CD4-positive, alpha-beta memory T cell (primary cell): ENCODE results near the gene TRAPPC10. TPM values are rescaled to one million over a fixed set of nuclear protein-coding genes. Genes with fewer than 3 reads are reported as not detected.
"Not testable (repeated sequence)": the region's sequence is repeated elsewhere in the genome, so short reads cannot be mapped to it uniquely, and the experiment has no call there.

Experiments
- CTCF ChIA-PET: fragments of 350-600 bp; sonication (Branson Sonifier 250); formaldehyde crosslinking; loops from one replicate; lab custom pipeline; 2021; ENCODE audit warnings: inconsistent platforms; ENCODE audit not compliant: partially characterized antibody; lab: Charles Lee
- POLR2A ChIA-PET: fragments of 350-600 bp; sonication (Branson Sonifier 250); formaldehyde crosslinking; loops from one replicate; lab custom pipeline; 2021; ENCODE audit not compliant: partially characterized antibody; lab: Charles Lee
- DNase-seq, 5 donors: peaks; one replicate each; pipeline versions ENCODE4 v3.0.0 to v3.0.0-alpha.2; 2020 to 2022; ENCODE audit warnings: mixed read lengths in 1 of 5
- H3K27ac ChIP-seq: one replicate; pipeline ENCODE4 v1.7.0; 2013; ENCODE audit warnings: low read depth, low read length
- H3K27me3 ChIP-seq: 2 replicates; pipeline ENCODE4 v1.7.0; 2013; ENCODE audit warnings: mild to moderate bottlenecking, low read length, moderate library complexity; ENCODE audit not compliant: insufficient read depth
- H3K36me3 ChIP-seq: 2 replicates; pipeline ENCODE4 v1.7.0; 2013; ENCODE audit warnings: mild to moderate bottlenecking, low read length, moderate library complexity; ENCODE audit not compliant: insufficient read depth
- H3K4me1 ChIP-seq: 2 replicates; pipeline ENCODE4 v1.7.0; 2013; ENCODE audit warnings: mild to moderate bottlenecking, low read length, moderate library complexity; ENCODE audit not compliant: insufficient read depth
- H3K4me3 ChIP-seq, 2 donors: one replicate each; pipeline ENCODE4 v1.7.0; 2013; ENCODE audit warnings: low read length in 2 of 2, mild to moderate bottlenecking in 1 of 2
- H3K9me3 ChIP-seq, 2 donors: one replicate each; pipeline ENCODE4 v1.7.0; 2013; ENCODE audit warnings: low read length in 2 of 2, control low read depth in 1 of 2; ENCODE audit not compliant: control insufficient read depth in 1 of 2
- H3K27ac Mint-ChIP-seq, 7 donors: one replicate each; pipeline ENCODE4 v1.8.0; 2020 to 2021; ENCODE audit warnings: mixed read lengths in 7 of 7, mild to moderate bottlenecking in 6 of 7, inconsistent platforms in 3 of 7, moderate library complexity in 3 of 7
- H3K27me3 Mint-ChIP-seq, 2 donors: one replicate each; pipeline ENCODE4 v1.8.0; 2020 to 2021; ENCODE audit warnings: mixed read lengths in 2 of 2
- H3K36me3 Mint-ChIP-seq, 2 donors: one replicate each; pipeline ENCODE4 v1.8.0; 2020 to 2021; ENCODE audit warnings: mixed read lengths in 2 of 2, inconsistent platforms in 1 of 2, mild to moderate bottlenecking in 1 of 2
- H3K4me1 Mint-ChIP-seq, 4 donors: one replicate each; pipeline ENCODE4 v1.8.0; 2020 to 2021; ENCODE audit warnings: mixed read lengths in 4 of 4, mild to moderate bottlenecking in 1 of 4
- H3K4me3 Mint-ChIP-seq, 8 donors: one replicate each; pipeline ENCODE4 v1.8.0; 2020 to 2021; ENCODE audit warnings: mixed read lengths in 8 of 8, mild to moderate bottlenecking in 7 of 8, moderate library complexity in 6 of 8, inconsistent platforms in 3 of 8
- H3K9me3 Mint-ChIP-seq, 8 donors: one replicate each; pipeline ENCODE4 v1.8.0; 2020 to 2021; ENCODE audit warnings: mixed read lengths in 8 of 8, mild to moderate bottlenecking in 5 of 8, inconsistent platforms in 3 of 8, moderate library complexity in 1 of 8
- intact Hi-C: fragments of 100-400 bp; cut with micrococcal nuclease; formaldehyde crosslinking; loops from one replicate; pipeline ENCODE4 v1.15.1; 2023
- polyA plus RNA-seq, 2 donors: library from polyadenylated mRNA; unstranded; fragments of 300-500 nt; fragmentation: Illumina TruSeq; gene quantifications; one replicate each; pipeline ENCODE4 v1.2.3, GENCODE V29; 2021
- total RNA-seq, 2 experiments: library from RNA; stranded (reverse); gene quantifications; one replicate each; pipeline ENCODE4 v1.2.3, GENCODE V29; 2021

Gene TRAPPC10
- total and polyA plus RNA-seq, 4 experiments from 2014 or later: 17.7 to 95.5 (median 67.2) TPM

- H3K4me1 ChIP-seq, H3K4me3 ChIP-seq, H3K4me1 Mint-ChIP-seq, H3K36me3 ChIP-seq, H3K27me3 ChIP-seq, POLR2A ChIA-PET, H3K27me3 Mint-ChIP-seq, H3K9me3 Mint-ChIP-seq, H3K27ac ChIP-seq, H3K9me3 ChIP-seq, H3K4me3 Mint-ChIP-seq, H3K36me3 Mint-ChIP-seq, DNase-seq, intact Hi-C loops, CTCF ChIA-PET, H3K27ac Mint-ChIP-seq: not testable (repeated sequence)
These were observed 110.0 kb downstream of the TRAPPC10 start for GRCh38 chr21:44122131-44122530.

DNA sequence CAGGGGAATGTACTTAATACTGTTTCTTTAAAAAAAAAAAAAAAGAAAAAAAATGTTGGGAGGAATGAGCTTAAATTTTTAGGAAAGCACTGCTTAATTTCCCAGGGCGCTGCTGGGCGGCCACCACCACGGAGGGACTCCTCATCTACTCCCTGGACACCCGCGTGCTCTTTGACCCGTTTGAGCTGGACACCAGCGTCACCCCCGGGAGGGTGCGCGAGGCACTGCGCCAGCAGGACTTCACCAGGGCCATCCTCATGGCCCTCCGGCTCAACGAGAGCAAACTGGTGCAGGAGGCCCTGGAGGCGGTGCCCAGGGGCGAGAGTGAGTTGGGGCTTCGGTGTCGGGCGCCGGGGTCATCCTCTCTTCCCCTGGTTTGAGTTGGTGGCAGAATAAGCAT lies 115.7 kb downstream of the TRAPPC10 start:
- H3K27ac ChIP-seq, H3K9me3 Mint-ChIP-seq, H3K27ac Mint-ChIP-seq, DNase-seq, H3K36me3 ChIP-seq, H3K27me3 ChIP-seq, H3K4me3 Mint-ChIP-seq, CTCF ChIA-PET, intact Hi-C loops, H3K4me1 ChIP-seq, H3K36me3 Mint-ChIP-seq, H3K9me3 ChIP-seq, H3K4me3 ChIP-seq, H3K27me3 Mint-ChIP-seq, H3K4me1 Mint-ChIP-seq, POLR2A ChIA-PET: not testable (repeated sequence)

DNA sequence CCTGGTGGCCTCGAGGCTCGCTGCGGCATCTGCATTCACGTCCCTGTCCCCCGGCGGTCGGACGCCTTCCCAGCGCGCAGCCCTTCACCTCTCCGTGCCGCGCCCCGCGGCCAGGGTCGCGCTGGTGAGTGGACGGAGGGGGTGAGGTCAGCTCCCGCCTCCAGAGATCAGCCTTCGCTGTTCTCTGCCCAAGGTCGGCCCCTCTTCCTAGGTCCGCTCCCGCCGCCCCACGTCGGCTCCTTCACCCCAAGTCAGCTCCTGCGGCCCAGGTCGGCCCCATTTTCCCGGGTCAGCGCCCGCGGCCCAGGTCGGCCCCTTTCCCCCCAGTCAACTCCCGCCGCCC lies 121.6 kb downstream of the TRAPPC10 start:
- POLR2A ChIA-PET, H3K27ac ChIP-seq, H3K4me3 ChIP-seq, H3K4me1 ChIP-seq, H3K27ac Mint-ChIP-seq, DNase-seq, intact Hi-C loops, CTCF ChIA-PET, H3K36me3 Mint-ChIP-seq, H3K36me3 ChIP-seq, H3K9me3 ChIP-seq, H3K27me3 Mint-ChIP-seq, H3K4me1 Mint-ChIP-seq, H3K27me3 ChIP-seq, H3K9me3 Mint-ChIP-seq: not testable (repeated sequence)
- peak overlapping the region in 3 of 8 donors; percentile 52 to 59 (median 52) for H3K4me3 Mint-ChIP-seq

- H3K27ac Mint-ChIP-seq, H3K9me3 ChIP-seq, H3K36me3 Mint-ChIP-seq, H3K27me3 ChIP-seq, H3K4me1 Mint-ChIP-seq, CTCF ChIA-PET, H3K27me3 Mint-ChIP-seq, H3K4me3 Mint-ChIP-seq, DNase-seq, H3K9me3 Mint-ChIP-seq, intact Hi-C loops, H3K36me3 ChIP-seq, H3K27ac ChIP-seq, POLR2A ChIA-PET, H3K4me1 ChIP-seq, H3K4me3 ChIP-seq: not testable (repeated sequence)
These were observed 122.6 kb downstream of the TRAPPC10 start for GRCh38 chr21:44134732-44135131.

DNA sequence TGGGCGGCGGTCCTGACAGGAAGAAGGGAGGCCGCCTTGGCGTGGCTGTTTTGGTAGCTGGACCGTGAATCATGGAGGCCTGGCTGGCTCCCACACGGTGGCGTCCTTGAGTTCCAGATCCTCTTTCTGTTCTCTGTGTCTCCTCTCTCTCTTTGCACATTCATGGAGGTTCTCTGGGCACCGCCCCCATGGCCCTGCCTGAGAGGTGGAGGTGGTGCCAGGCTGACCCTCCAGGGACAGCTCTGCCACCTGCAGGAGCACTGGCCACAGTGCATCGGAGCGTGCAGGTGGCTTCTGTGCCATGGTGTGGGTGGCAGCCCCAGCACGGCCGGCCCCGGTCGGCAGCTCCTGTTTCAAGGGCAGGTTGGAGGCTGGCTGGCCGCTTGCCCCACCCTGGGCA lies 125.9 kb downstream of the TRAPPC10 start:
- POLR2A ChIA-PET: not testable (repeated sequence)

GRCh38 chr21:44139787-44140551 lies 127.9 kb downstream of the TRAPPC10 start:
- peak in 3 of 5 donors; percentile 14 to 30 (median 20) for DNase-seq

More for the DNA sequence above, 125.9 kb downstream of the TRAPPC10 start:
- H3K27me3 ChIP-seq, H3K4me3 Mint-ChIP-seq, H3K36me3 ChIP-seq, CTCF ChIA-PET, H3K27ac ChIP-seq, H3K36me3 Mint-ChIP-seq, H3K27ac Mint-ChIP-seq, H3K4me1 ChIP-seq, H3K9me3 ChIP-seq, H3K9me3 Mint-ChIP-seq, intact Hi-C loops, H3K4me1 Mint-ChIP-seq, H3K4me3 ChIP-seq, H3K27me3 Mint-ChIP-seq: not testable (repeated sequence)
- peak in 4 of 5 donors; percentile 38 to 48 (median 42) for DNase-seq

DNA sequence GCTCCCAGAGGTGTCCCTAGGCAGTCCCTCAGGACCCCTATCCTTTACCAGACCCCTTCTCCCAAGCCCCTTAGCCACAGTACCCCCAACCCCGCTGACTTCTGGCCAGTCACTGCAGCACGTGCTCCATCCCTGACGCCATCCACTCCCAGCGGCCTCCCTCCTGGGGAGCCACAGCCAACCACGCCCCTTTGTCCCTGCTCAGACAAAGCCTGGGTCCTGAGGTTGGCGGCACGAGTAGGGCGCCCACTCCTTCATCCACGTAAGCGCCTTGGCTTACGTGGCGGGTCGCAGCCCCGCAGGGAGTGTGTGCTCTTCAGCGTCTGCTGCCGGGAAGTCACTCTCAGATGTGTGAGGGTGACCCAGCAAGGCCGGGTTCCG lies 128.4 kb downstream of the TRAPPC10 start:
- H3K27me3 ChIP-seq, POLR2A ChIA-PET, H3K4me1 ChIP-seq, CTCF ChIA-PET, H3K36me3 ChIP-seq, DNase-seq, intact Hi-C loops, H3K4me1 Mint-ChIP-seq, H3K36me3 Mint-ChIP-seq, H3K27ac Mint-ChIP-seq, H3K27ac ChIP-seq, H3K4me3 ChIP-seq, H3K9me3 ChIP-seq, H3K4me3 Mint-ChIP-seq, H3K27me3 Mint-ChIP-seq, H3K9me3 Mint-ChIP-seq: not testable (repeated sequence)

More at GRCh38 chr21:44139787-44140551, 127.9 kb downstream of the TRAPPC10 start:
- Mint-ChIP-seq H3K4me3 (peak overlapping the region in 2 of 8 donors; percentile 21 to 38), H3K27ac (peak overlapping the region in 3 of 7 donors; percentile 19 to 70 (median 66))
- CTCF ChIA-PET, H3K27me3 ChIP-seq, H3K27me3 Mint-ChIP-seq, H3K4me3 ChIP-seq, H3K36me3 Mint-ChIP-seq, POLR2A ChIA-PET, H3K9me3 Mint-ChIP-seq, H3K36me3 ChIP-seq, H3K4me1 Mint-ChIP-seq, H3K27ac ChIP-seq, intact Hi-C loops, H3K9me3 ChIP-seq, H3K4me1 ChIP-seq: not testable (repeated sequence)

GRCh38 chr21:44142470-44142869 lies 130.4 kb downstream of the TRAPPC10 start:
- H3K27me3 Mint-ChIP-seq, H3K4me1 Mint-ChIP-seq, POLR2A ChIA-PET, H3K9me3 Mint-ChIP-seq, H3K4me3 ChIP-seq, H3K27me3 ChIP-seq, H3K27ac ChIP-seq, H3K4me3 Mint-ChIP-seq, H3K36me3 Mint-ChIP-seq, CTCF ChIA-PET, DNase-seq, intact Hi-C loops, H3K4me1 ChIP-seq, H3K36me3 ChIP-seq, H3K9me3 ChIP-seq: not testable (repeated sequence)
- peak overlapping the region in 1 of 7 donors; percentile 57 for H3K27ac Mint-ChIP-seq
